HepG2 (cell line): ENCODE measurements around the gene CHST3. TPM values are rescaled to one million over a fixed set of nuclear protein-coding genes. Genes with fewer than 3 reads are reported as not detected.

Source experiments
- BRCA1 ChIP-seq: sonication (generic); formaldehyde crosslinking; IDR thresholded peaks from 2 replicates; pipeline ENCODE4 v1.4.0; 2020; ENCODE audit warnings: missing genetic modification reagents
- EZH2 ChIP-seq: conservative IDR thresholded peaks from 2 replicates; pipeline ENCODE4 v1.6.1; 2012; ENCODE audit warnings: mild to moderate bottlenecking, low read depth, low read length, moderate library complexity
- RAD21 ChIP-seq: fragments of 450-650 bp; formaldehyde crosslinking; IDR thresholded peaks from 2 replicates; pipeline ENCODE4 v1.5.0; 2020; ENCODE audit warnings: mild to moderate bottlenecking
- SIX1 ChIP-seq: sonication (generic); formaldehyde crosslinking; IDR thresholded peaks from 2 replicates; pipeline ENCODE4 v1.4.0; 2020; ENCODE audit warnings: missing genetic modification reagents, borderline replicate concordance
- ZNF121 ChIP-seq: sonication (generic); formaldehyde crosslinking; IDR thresholded peaks from 2 replicates; pipeline ENCODE4 v1.5.0; 2020; ENCODE audit warnings: mild to moderate bottlenecking, missing genetic modification reagents
- ZNF329 ChIP-seq: sonication (generic); formaldehyde crosslinking; IDR thresholded peaks from 2 replicates; pipeline ENCODE4 v1.9.0; 2021; ENCODE audit warnings: low read depth, mild to moderate bottlenecking, missing genetic modification reagents
- ZNF619 ChIP-seq: sonication (generic); formaldehyde crosslinking; IDR thresholded peaks from 2 replicates; pipeline ENCODE4 v1.4.0; 2020; ENCODE audit warnings: mild to moderate bottlenecking, missing genetic modification reagents
- polyA plus RNA-seq, 8 experiments: library from polyadenylated mRNA; depleted of rRNA in 3 of 8; stranded (reverse) in 7 of 8; unstranded in 1 of 8; fragments of >200 nt; fragmentation: Illumina TruSeq in 4 of 8; extraction: Trizol in 4 of 8; gene quantifications; 2 replicates each; pipeline versions ENCODE4 v1.2.1 to v1.2.3, GENCODE V29; 2011 to 2016; ENCODE audit warnings: low read depth in 4 of 8, missing spikeins in 1 of 8, mixed read lengths in 1 of 8; ENCODE audit not compliant: insufficient read depth in 1 of 8
- total RNA-seq, 5 experiments: library from RNA; depleted of rRNA; stranded (reverse); fragments of >200 nt; fragmentation: Illumina TruSeq; extraction: Trizol; gene quantifications; 2 replicates each; pipeline ENCODE4 v1.2.3, GENCODE V29; 2016; ENCODE audit warnings: low read depth in 1 of 5
- TF ChIP-seq, protein P1 (sequence below): sonication (generic); formaldehyde crosslinking; IDR thresholded peaks from 2 replicates; pipeline ENCODE4 v1.4.0; 2020; ENCODE audit warnings: low read depth, mild to moderate bottlenecking, missing genetic modification reagents
- TF ChIP-seq, protein P2 (sequence below): fragments of 450-650 bp; IDR thresholded peaks from 2 replicates; pipeline ENCODE4 v1.6.1; 2016
- TF ChIP-seq, protein P3 (sequence below): sonication (generic); formaldehyde crosslinking; IDR thresholded peaks from 2 replicates; pipeline ENCODE4 v1.5.0; 2020; ENCODE audit warnings: mild to moderate bottlenecking, missing genetic modification reagents, moderate library complexity
- TF ChIP-seq, protein P4 (sequence below): IDR thresholded peaks from 2 replicates; pipeline ENCODE4 v1.6.1; 2012; ENCODE audit warnings: inconsistent platforms
- TF ChIP-seq, protein P5 (sequence below): IDR thresholded peaks from 2 replicates; pipeline ENCODE4 v1.6.1; 2016; ENCODE audit warnings: missing genetic modification reagents, missing compliant biosample characterization
- TF ChIP-seq, protein P6 (sequence below): sonication (generic); formaldehyde crosslinking; IDR thresholded peaks from 2 replicates; pipeline ENCODE4 v1.9.0; 2021; ENCODE audit warnings: missing genetic modification reagents, borderline replicate concordance
- TF ChIP-seq, protein P7 (sequence below): sonication (generic); formaldehyde crosslinking; IDR thresholded peaks from 2 replicates; pipeline ENCODE4 v1.4.0; 2020; ENCODE audit warnings: missing genetic modification reagents; ENCODE audit errors: not compliant biosample characterization
- TF ChIP-seq, protein P8 (sequence below): sonication (generic); formaldehyde crosslinking; IDR thresholded peaks from 2 replicates; pipeline ENCODE4 v1.8.0; 2022; ENCODE audit warnings: mild to moderate bottlenecking, missing genetic modification reagents, moderate library complexity

CHST3 gene
- total and polyA plus RNA-seq, 2 of the 13 experiments (the other 11 are each of a cell fraction or from before 2014, with no cell fraction given): 7.2 to 18.7 TPM

DNA sequence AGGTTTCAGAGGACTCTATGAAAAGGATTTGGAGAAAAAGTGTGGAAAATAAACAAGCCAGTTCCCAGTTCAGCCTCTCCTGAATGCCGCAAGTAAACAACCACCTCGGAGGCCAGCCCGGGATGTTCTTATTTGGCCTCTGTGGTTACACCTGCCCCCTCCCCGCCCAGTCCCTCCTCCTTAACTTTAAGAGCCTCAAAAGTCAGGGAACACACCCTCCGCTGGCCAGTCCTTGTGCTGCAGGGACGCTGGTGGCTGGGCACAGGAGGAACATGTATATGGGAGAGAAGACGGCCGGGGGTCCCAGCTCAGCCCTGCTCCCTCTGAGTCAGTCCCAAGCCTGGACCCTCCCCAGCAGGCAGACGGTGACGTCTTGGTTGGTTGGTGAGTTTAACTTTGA is 6.1 kb downstream of the CHST3 start (continued):
- TF ChIP-seq, protein P1, sequence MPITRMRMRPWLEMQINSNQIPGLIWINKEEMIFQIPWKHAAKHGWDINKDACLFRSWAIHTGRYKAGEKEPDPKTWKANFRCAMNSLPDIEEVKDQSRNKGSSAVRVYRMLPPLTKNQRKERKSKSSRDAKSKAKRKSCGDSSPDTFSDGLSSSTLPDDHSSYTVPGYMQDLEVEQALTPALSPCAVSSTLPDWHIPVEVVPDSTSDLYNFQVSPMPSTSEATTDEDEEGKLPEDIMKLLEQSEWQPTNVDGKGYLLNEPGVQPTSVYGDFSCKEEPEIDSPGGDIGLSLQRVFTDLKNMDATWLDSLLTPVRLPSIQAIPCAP: no peak
- TF ChIP-seq RAD21 (CRISPR knock-in tag) (peak; percentile 49; the same call in 1 of the 2 replicates), ZNF329 (CRISPR knock-in tag) (no peak), BRCA1 (no peak), ZNF121 (CRISPR knock-in tag) (no peak), SIX1 (CRISPR knock-in tag) (no peak), ZNF619 (CRISPR knock-in tag) (no peak), EZH2 (no peak)
- TF ChIP-seq, protein P2, sequence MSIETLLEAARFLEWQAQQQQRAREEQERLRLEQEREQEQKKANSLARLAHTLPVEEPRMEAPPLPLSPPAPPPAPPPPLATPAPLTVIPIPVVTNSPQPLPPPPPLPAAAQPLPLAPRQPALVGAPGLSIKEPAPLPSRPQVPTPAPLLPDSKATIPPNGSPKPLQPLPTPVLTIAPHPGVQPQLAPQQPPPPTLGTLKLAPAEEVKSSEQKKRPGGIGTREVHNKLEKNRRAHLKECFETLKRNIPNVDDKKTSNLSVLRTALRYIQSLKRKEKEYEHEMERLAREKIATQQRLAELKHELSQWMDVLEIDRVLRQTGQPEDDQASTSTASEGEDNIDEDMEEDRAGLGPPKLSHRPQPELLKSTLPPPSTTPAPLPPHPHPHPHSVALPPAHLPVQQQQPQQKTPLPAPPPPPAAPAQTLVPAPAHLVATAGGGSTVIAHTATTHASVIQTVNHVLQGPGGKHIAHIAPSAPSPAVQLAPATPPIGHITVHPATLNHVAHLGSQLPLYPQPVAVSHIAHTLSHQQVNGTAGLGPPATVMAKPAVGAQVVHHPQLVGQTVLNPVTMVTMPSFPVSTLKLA: no peak
- TF ChIP-seq, protein P3, sequence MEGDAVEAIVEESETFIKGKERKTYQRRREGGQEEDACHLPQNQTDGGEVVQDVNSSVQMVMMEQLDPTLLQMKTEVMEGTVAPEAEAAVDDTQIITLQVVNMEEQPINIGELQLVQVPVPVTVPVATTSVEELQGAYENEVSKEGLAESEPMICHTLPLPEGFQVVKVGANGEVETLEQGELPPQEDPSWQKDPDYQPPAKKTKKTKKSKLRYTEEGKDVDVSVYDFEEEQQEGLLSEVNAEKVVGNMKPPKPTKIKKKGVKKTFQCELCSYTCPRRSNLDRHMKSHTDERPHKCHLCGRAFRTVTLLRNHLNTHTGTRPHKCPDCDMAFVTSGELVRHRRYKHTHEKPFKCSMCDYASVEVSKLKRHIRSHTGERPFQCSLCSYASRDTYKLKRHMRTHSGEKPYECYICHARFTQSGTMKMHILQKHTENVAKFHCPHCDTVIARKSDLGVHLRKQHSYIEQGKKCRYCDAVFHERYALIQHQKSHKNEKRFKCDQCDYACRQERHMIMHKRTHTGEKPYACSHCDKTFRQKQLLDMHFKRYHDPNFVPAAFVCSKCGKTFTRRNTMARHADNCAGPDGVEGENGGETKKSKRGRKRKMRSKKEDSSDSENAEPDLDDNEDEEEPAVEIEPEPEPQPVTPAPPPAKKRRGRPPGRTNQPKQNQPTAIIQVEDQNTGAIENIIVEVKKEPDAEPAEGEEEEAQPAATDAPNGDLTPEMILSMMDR (CRISPR knock-in tag): peak; percentile 41
- TF ChIP-seq, protein P4, sequence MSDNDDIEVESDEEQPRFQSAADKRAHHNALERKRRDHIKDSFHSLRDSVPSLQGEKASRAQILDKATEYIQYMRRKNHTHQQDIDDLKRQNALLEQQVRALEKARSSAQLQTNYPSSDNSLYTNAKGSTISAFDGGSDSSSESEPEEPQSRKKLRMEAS: no peak
- TF ChIP-seq, protein P5, sequence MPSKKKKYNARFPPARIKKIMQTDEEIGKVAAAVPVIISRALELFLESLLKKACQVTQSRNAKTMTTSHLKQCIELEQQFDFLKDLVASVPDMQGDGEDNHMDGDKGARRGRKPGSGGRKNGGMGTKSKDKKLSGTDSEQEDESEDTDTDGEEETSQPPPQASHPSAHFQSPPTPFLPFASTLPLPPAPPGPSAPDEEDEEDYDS: no peak
- TF ChIP-seq, protein P6, sequence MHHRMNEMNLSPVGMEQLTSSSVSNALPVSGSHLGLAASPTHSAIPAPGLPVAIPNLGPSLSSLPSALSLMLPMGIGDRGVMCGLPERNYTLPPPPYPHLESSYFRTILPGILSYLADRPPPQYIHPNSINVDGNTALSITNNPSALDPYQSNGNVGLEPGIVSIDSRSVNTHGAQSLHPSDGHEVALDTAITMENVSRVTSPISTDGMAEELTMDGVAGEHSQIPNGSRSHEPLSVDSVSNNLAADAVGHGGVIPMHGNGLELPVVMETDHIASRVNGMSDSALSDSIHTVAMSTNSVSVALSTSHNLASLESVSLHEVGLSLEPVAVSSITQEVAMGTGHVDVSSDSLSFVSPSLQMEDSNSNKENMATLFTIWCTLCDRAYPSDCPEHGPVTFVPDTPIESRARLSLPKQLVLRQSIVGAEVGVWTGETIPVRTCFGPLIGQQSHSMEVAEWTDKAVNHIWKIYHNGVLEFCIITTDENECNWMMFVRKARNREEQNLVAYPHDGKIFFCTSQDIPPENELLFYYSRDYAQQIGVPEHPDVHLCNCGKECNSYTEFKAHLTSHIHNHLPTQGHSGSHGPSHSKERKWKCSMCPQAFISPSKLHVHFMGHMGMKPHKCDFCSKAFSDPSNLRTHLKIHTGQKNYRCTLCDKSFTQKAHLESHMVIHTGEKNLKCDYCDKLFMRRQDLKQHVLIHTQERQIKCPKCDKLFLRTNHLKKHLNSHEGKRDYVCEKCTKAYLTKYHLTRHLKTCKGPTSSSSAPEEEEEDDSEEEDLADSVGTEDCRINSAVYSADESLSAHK (CRISPR knock-in tag): no peak
- TF ChIP-seq, protein P7, sequence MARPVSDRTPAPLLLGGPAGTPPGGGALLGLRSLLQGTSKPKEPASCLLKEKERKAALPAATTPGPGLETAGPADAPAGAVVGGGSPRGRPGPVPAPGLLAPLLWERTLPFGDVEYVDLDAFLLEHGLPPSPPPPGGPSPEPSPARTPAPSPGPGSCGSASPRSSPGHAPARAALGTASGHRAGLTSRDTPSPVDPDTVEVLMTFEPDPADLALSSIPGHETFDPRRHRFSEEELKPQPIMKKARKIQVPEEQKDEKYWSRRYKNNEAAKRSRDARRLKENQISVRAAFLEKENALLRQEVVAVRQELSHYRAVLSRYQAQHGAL (CRISPR knock-in tag): no peak
- TF ChIP-seq, protein P8, sequence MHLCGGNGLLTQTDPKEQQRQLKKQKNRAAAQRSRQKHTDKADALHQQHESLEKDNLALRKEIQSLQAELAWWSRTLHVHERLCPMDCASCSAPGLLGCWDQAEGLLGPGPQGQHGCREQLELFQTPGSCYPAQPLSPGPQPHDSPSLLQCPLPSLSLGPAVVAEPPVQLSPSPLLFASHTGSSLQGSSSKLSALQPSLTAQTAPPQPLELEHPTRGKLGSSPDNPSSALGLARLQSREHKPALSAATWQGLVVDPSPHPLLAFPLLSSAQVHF: no peak
